ENCODE measurements around the gene MYADML2. TPM values are rescaled to one million over a fixed set of nuclear protein-coding genes. Genes with fewer than 3 reads are reported as not detected.
"Not testable (repeated sequence)": the region's sequence is repeated elsewhere in the genome, so short reads cannot be mapped to it uniquely, and the experiment has no call there.

MYADML2 gene
- polyA plus RNA-seq, 4 donors: 0.14 to 0.33 (median 0.24) TPM; not detected in 1

GRCh38 chr17:81959362-81960129 is 12.5 kb upstream of the MYADML2 start:
- DNase-seq (ENCODE audit: low read depth in 4 of 4, low spot score in 2 of 4): no peak

- DNase-seq (ENCODE audit: low read depth in 4 of 4, low spot score in 2 of 4): no peak
Measured at GRCh38 chr17:81958633-81959342, 11.8 kb upstream of the MYADML2 start.

GRCh38 chr17:81957691-81958432 is 10.8 kb upstream of the MYADML2 start:
- no peak for DNase-seq (ENCODE audit: low read depth in 4 of 4, low spot score in 2 of 4)

- DNase-seq (ENCODE audit: low read depth in 4 of 4, low spot score in 2 of 4): no peak
Measured at GRCh38 chr17:81956607-81957589, 9.9 kb upstream of the MYADML2 start.

GRCh38 chr17:81955756-81956544 is 8.9 kb upstream of the MYADML2 start:
- no peak for DNase-seq (ENCODE audit: low read depth in 4 of 4, low spot score in 2 of 4)

GRCh38 chr17:81955058-81955681 is 8.1 kb upstream of the MYADML2 start:
- DNase-seq (ENCODE audit: low read depth in 4 of 4, low spot score in 2 of 4): no peak

- DNase-seq (ENCODE audit: low read depth in 4 of 4, low spot score in 2 of 4): no peak
Measured at GRCh38 chr17:81954131-81955057, 7.4 kb upstream of the MYADML2 start.

- DNase-seq (ENCODE audit: low read depth in 4 of 4, low spot score in 2 of 4): not testable (repeated sequence)
Measured at GRCh38 chr17:81953443-81953842, 6.4 kb upstream of the MYADML2 start.

GRCh38 chr17:81952792-81953228 is 5.8 kb upstream of the MYADML2 start:
- DNase-seq (ENCODE audit: low read depth in 4 of 4, low spot score in 2 of 4): no peak

- no peak for DNase-seq (ENCODE audit: low read depth in 4 of 4, low spot score in 2 of 4)
Measured at GRCh38 chr17:81951785-81952684, 5.0 kb upstream of the MYADML2 start.

- no peak for DNase-seq (ENCODE audit: low read depth in 4 of 4, low spot score in 2 of 4)
Measured at GRCh38 chr17:81950501-81950900, 3.5 kb upstream of the MYADML2 start.

- DNase-seq (ENCODE audit: low read depth in 4 of 4, low spot score in 2 of 4): no peak
Measured at GRCh38 chr17:81948635-81949378, 1.8 kb upstream of the MYADML2 start.

GRCh38 chr17:81944858-81945257 is 2.2 kb downstream of the MYADML2 start:
- no peak for DNase-seq (ENCODE audit: low read depth in 4 of 4, low spot score in 2 of 4)

GRCh38 chr17:81942167-81942553 is 4.9 kb downstream of the MYADML2 start:
- DNase-seq (ENCODE audit: low read depth in 4 of 4, low spot score in 2 of 4): no peak

- no peak for DNase-seq (ENCODE audit: low read depth in 4 of 4, low spot score in 2 of 4)
Measured at GRCh38 chr17:81941484-81942166, 5.4 kb downstream of the MYADML2 start.

All from left renal cortex interstitium (tissue), 4 donors.